ENCODE data around the gene MCTP1. TPM values are rescaled to one million over a fixed set of nuclear protein-coding genes. Genes with fewer than 3 reads are reported as not detected.

The MCTP1 gene
- total and polyA plus RNA-seq, 10 of the 15 experiments (the other 5 are each of a cell fraction or from before 2014, with no cell fraction given), result 12.6 to 45.9 (median 18.8) TPM

GRCh38 chr5:95256446-95256845 is 28.4 kb downstream of the MCTP1 start:
- Histone ChIP-seq H3K79me2 (ENCODE audit: control insufficient read depth, insufficient read depth, low read length) (no peaks in the 10 kb centered on the region), H3K27me3 (replicated peaks in 1 of 2; ENCODE audit: control insufficient read depth in 2 of 2, insufficient read depth in 2 of 2, low read length in 1 of 2) (peaks cover 0 to 3% of the 10 kb centered on the region in 2 experiments; a peak in 1 of 4 replicates), H3K9me3 (replicated peaks; ENCODE audit: control insufficient read depth, insufficient read depth, low read length) (no peaks in the 10 kb centered on the region), H3K27ac (ENCODE audit: control insufficient read depth, insufficient read depth) (no peak overlapping the region), H3K4me3 (no peak overlapping the region), H2AFZ (ENCODE audit: control insufficient read depth, low read depth, low read length) (no peak overlapping the region), H3K9ac (ENCODE audit: control insufficient read depth, insufficient read depth, low read length) (no peak overlapping the region), H3K36me3 (ENCODE audit: control insufficient read depth in 2 of 2, insufficient read depth in 2 of 2, low read length in 1 of 2) (no peaks in the 10 kb centered on the region), H3K4me2 (ENCODE audit: control insufficient read depth, insufficient read depth) (no peak overlapping the region), H4K20me1 (ENCODE audit: control insufficient read depth, insufficient read depth) (no peaks in the 10 kb centered on the region), H3K4me1 (ENCODE audit: control insufficient read depth, insufficient read depth, low read length) (no peaks in the 10 kb centered on the region; the same call in 1 of the 2 replicates)
- SMC1A ChIA-PET (ENCODE audit: uncharacterized antibody, unreplicated experiment), result interaction anchor here (1.2 kb wide), 1 partner anchor 15 kb away, joined by 3 read pairs; no protein-coding TSS in a partner anchor
- no TSS peak for BruUV-seq (replicated peaks)
- CTCF ChIA-PET, result interaction anchor here (1.3 to 1.9 kb wide), 2 partner anchors 11 to 287 kb away, joined by 3 to 6 read pairs; no protein-coding TSS in a partner anchor
- FAIRE-seq (no peak), ATAC-seq (no peak), DNase-seq (ENCODE audit: low read depth, low spot score) (no peak)
- WGBS (ENCODE audit: insufficient coverage, insufficient replicate concordance, low lambda C conversion rate, missing lambda C conversion rate), result 5% methylated on average over 2 of the region's 2 CpGs
- POLR2A ChIA-PET, result no interaction called here
- intact Hi-C loops (cut with micrococcal nuclease; ENCODE audit: unreplicated experiment), result no loop called here
- in situ Hi-C loops (cut with MboI), result no loop called here
- RAD21 ChIA-PET (ENCODE audit: unreplicated experiment), result no interaction called here
- TF ChIP-seq ZBTB33 (IDR thresholded peaks at IDR 0.05) (no peak), RAD21 (IDR thresholded peaks at IDR 0.05; ENCODE audit: insufficient read depth, low read depth, low read length) (no peak), ZSCAN29 (IDR thresholded peaks at IDR 0.05) (no peak), ZNF687 (IDR thresholded peaks at IDR 0.05) (no peak), NFXL1 (IDR thresholded peaks at IDR 0.05; ENCODE audit: borderline replicate concordance) (no peak), MXI1 (IDR thresholded peaks at IDR 0.05; ENCODE audit: low read depth, low read length) (no peak), PRDM15 (CRISPR knock-in tag; IDR thresholded peaks at IDR 0.05) (no peak), ZZZ3 (IDR thresholded peaks at IDR 0.05; ENCODE audit: control insufficient read depth, insufficient read length, low read depth) (no peak), JUNB (IDR thresholded peaks at IDR 0.05) (no peak), POLR2A (IDR thresholded peaks at IDR 0.05; ENCODE audit: low read depth, low read length) (no peak), PAX8 (IDR thresholded peaks at IDR 0.05) (no peak), E2F8 (IDR thresholded peaks at IDR 0.05; ENCODE audit: low read depth, partially characterized antibody) (no peak)

All from GM12878 (cell line).